C1 segment of cervical spinal cord (tissue), 14 donors: ENCODE data around the gene MS4A13.
"Not testable (repeated sequence)": the region's sequence is repeated elsewhere in the genome, so short reads cannot be mapped to it uniquely, and the experiment has no call there.

Experiments
- DNase-seq, 14 donors: peaks; one replicate each; lab custom pipeline; 2025; lab: John Stamatoyannopoulos, UW

MS4A13 gene

DNA sequence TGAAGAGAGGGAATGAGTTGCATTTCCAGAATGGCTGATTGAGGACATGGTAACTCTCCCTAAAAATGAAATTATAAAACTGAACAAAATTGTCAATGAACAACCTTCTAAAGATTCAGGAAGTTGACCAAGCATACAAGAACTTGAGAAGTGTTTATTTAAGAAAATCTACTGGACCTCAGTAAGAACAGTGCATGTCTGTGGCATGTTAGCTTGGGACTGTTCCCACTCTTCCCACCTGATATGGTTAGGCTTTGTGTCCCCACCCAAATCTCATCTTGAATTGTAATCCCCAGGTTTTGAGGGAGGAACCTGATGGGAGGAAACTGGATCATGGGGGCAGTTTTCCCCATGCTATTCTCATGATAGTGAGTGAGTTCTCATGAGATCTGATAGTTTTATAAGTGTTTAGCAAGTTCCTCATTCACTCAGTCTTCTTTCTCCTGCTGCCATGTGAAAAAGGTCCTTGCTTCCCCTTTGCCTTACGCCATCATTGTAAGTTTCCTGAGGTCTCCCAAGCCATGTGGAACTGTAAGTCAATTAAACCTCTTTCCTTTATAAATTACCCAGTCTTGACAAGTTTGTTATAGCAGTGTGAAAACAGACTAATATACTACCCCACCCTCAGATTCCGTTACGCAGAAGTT, 15.4 kb downstream of the MS4A13 start:
- DNase-seq = no peak

DNA sequence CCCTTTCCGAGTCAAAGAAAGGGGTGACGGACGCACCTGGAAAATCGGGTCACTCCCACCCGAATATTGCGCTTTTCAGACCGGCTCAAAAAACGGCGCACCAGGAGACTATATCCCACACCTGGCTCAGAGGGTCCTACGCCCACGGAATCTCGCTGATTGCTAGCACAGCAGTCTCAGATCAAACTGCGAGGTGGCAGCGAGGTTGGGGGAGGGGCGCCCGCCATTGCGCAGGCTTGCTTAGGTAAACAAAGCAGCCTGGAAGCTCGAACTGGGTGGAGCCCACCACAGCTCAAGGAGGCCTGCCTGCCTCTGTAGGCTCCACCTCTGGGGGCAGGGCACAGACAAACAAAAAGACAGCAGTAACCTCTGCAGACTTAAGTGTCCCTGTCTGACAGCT, 17.2 kb downstream of the MS4A13 start:
- not testable (repeated sequence) for DNase-seq

DNA sequence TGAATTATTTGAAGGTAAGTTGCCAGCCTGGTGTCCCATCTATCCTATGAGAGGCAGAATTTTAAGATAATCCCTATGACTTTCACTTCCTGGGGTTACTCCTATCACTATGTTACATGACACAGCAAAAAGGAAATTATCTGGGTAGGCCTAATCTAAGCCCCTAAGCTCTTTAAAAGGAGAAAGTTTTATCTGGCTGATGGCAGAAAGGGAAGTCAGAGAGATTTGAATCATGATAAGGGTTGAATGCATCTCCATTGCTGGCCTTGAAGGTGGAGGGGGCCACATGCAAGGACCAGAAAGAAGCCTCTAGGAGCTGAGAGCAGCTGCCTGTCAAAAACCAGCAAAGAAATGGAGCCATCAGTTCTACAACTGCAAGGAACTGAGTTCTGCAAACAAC, 23.4 kb downstream of the MS4A13 start:
- not testable (repeated sequence) for DNase-seq

DNA sequence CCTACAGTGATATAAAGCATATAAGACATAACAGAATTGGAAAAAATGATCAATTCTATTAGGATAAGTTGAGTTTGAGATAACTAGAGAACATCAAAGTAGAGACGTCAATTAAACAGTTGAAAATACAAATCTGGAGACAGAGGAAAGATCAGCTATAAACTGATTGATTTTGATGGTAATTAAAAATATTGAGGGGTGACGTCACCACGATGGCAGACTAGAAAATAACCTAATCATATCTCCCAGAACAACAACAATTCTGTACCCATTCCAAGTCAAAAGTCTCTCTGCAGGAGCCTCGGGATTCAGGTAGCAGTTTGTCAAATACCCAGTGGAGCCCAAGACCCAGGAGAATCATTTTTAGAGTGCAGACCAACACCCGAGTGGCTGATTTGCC, 28.9 kb downstream of the MS4A13 start:
- DNase-seq = no peak

DNA sequence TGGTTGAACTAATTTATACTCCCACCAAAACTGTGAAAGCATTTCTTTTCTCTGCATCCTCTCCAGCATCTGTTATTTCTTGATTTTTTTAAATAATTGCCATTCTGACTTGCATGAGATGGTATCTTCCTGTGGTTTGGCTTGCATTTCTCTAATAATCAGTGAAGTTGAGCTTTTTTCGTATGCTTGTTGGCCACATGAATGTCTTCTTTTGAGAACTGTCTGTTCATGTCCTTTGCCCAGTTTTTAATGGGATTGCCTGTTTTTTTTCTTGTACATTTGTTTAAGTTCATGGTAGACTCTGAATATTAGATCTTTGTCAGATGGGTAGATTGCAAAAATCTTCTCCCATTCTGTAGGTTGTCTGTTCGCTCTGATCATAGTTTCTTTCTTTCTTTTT, 46.1 kb downstream of the MS4A13 start:
- no peak for DNase-seq

DNA sequence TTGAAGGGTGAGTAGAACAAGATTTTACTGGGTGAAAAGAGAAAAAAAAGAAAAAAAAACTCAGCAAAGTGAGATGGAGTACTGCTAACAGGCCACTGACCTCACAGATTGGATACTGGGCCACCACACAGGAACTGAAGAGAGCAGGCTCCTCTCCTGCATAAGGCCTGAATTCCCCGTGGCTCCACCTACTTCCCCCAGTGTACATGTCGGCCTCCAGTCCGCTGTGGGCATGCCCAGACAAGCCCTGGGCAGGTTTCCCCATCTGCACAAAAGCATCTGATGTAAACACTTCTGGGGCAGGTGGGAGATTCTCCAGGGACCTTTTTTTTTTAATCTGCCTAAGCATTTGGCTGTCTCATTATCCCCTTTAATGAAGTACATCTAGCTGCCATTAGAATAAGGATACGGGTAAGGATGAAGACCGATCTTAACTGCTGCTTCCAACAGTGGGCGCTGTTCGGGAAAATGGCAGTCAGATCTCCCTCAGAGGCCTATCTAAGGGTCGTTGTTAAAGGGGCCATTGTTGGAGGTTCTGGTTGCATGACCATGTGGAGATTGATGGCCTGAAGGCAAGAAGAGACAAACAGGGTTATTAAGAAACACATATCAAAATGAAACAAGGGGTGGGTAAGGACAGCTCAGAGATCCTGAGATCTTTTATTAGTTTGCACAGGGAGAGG, 48.5 kb downstream of the MS4A13 start:
- DNase-seq = no peak

DNA sequence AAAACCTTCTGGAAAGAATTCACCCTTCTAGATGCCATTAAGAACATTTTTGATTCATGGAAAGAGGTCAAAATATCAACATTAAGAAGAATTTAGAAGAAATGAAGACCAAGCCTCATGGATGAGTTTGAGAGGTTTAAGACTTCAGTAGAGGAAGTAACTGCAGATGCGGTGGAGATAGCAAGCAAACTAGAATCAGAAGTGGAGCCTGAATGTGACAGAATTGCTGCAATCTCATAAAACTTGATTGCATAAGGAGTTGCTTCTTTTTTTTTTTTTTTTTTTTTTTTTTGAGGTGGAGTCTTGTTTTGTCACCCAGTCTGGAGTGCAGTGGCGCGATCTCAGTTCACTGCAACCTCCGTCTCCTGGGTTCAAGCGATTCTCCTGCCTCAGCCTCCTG, 51.6 kb downstream of the MS4A13 start:
- DNase-seq = no peak

DNA sequence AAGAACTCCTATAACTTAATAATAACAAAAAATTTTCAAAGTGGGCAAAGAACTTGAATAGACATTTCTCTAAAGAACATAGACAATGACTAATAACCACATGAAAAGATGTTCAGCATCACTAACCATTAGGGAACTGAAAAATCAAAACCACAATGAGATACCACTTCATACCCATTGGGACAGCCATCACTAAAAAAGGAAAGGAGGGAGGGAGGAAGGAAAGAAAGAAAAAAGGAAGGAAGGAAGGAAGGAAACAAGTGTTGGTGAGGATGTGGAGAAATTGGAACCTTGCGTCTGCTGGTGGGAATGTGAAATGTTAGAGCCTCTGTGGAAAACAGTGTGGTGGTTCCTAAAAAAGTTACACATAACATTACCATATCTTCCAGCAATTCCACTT, 55.8 kb downstream of the MS4A13 start:
- DNase-seq = no peak

DNA sequence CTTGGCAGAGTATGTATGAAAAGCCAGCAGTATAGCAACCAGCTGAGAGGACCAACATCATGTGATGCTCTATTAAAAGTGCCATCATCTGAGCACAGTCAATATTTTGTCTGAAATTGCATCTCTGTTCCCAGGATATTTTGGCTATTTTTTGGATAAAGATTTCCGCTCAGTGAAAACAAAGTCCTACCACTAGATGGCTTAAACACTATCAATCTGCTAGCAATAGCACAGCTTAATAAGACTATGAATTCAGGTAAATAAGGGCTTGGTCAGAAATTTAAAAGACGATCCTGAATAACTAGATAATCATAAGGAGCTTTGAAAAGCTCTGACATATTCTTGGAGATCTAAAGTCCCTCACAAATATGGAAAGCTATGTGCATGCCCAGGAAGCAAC, 74.4 kb downstream of the MS4A13 start:
- DNase-seq = no peak
